ENCODE data around the gene C2CD4D. TPM values are rescaled to one million over a fixed set of nuclear protein-coding genes. Genes with fewer than 3 reads are reported as not detected.

Gene C2CD4D
- total and polyA plus RNA-seq, 2 of the 13 experiments (the other 11 are each of a cell fraction or from before 2014, with no cell fraction given) = not detected

GRCh38 chr1:151871284-151872030, 31.8 kb upstream of the C2CD4D start:
- H2AFZ ChIP-seq (ENCODE audit: low read length) = no peak overlapping the region
- ATAC-seq = no peak
- FAIRE-seq = no peak
- H3K4me2 ChIP-seq (ENCODE audit: low read depth, low read length) = no peak overlapping the region
- H3K9me3 ChIP-seq (ENCODE audit: low read length) = no peaks in the 10 kb centered on the region
- WGBS (ENCODE audit: low lambda C conversion rate) = 73% methylated on average over 5 of the region's 5 CpGs
- no peaks in the 10 kb centered on the region for H3K27me3 ChIP-seq (ENCODE audit: control insufficient read depth in 1 of 2, insufficient read depth in 2 of 2, low read length in 2 of 2)
- no peak overlapping the region for H3K9ac ChIP-seq (ENCODE audit: insufficient read depth, low read depth, low read length)
- H3K4me1 ChIP-seq (ENCODE audit: insufficient read depth, low read length) = no peaks in the 10 kb centered on the region
- no peaks in the 10 kb centered on the region for H3K79me2 ChIP-seq (ENCODE audit: insufficient read depth, low read length)
- in situ Hi-C loops (cut with HindIII; ENCODE audit: extremely low pct_ligation_motif_present, low pct_unique_long_range_greater_than_20kb) (no loop called here), intact Hi-C loops (cut with micrococcal nuclease; ENCODE audit: unreplicated experiment) (no loop called here)
- DNase-seq (ENCODE audit: low spot score) = no peak
- BruUV-seq (replicated peaks) = no TSS peak
- no peaks in the 10 kb centered on the region for H4K20me1 ChIP-seq (ENCODE audit: insufficient read depth, low read length)
- no peak overlapping the region for H3K4me3 ChIP-seq (replicated peaks in 1 of 3; ENCODE audit: insufficient read depth in 1 of 3, low read depth in 2 of 3, low read length in 3 of 3)
- H3K36me3 ChIP-seq (replicated peaks in 1 of 2; ENCODE audit: control insufficient read depth in 1 of 2, insufficient read depth in 2 of 2, low read length in 2 of 2) = peaks cover 1 to 3% of the 10 kb centered on the region in 2 experiments; a peak in 1 of 5 replicates
- CTCF ChIA-PET (ENCODE audit: low intra/inter-chr PET ratio, low total read pairs) = no interaction called here
- no peak for TF ChIP-seq ZNF280D (CRISPR knock-in tag; IDR thresholded peaks at IDR 0.05)
- no peak for TF ChIP-seq ZUFSP (CRISPR knock-in tag; IDR thresholded peaks at IDR 0.05; ENCODE audit: borderline replicate concordance)
- TF ChIP-seq FOXP1 (IDR thresholded peaks at IDR 0.05) = no peak
- no peak for TF ChIP-seq FOXP1 (CRISPR knock-in tag; IDR thresholded peaks at IDR 0.05)
- no peak for TF ChIP-seq ZBTB21 (CRISPR knock-in tag; IDR thresholded peaks at IDR 0.05)
- no peak for TF ChIP-seq ZNF629 (CRISPR knock-in tag; conservative IDR thresholded peaks at IDR 0.05)
- no peak for TF ChIP-seq POLR2A (IDR thresholded peaks at IDR 0.05; ENCODE audit: insufficient read depth in 1 of 2, low read depth in 2 of 2, low read length in 2 of 2)
- TF ChIP-seq ARID3A (IDR thresholded peaks at IDR 0.05; ENCODE audit: low read depth, low read length) = no peak
- no peak for TF ChIP-seq ERF (CRISPR knock-in tag; IDR thresholded peaks at IDR 0.05)
- H3K27ac ChIP-seq (ENCODE audit: extremely low read length, insufficient read depth, low read length) = no peak overlapping the region
- POLR2A ChIA-PET = interaction anchor here (0.6 kb wide), 1 partner anchor 49 kb away, joined by 3 read pairs; no protein-coding TSS in a partner anchor

Measured in HepG2 (cell line).